Measurements from ENCODE around the gene RMDN2.

- TF ChIP-seq, protein P1, sequence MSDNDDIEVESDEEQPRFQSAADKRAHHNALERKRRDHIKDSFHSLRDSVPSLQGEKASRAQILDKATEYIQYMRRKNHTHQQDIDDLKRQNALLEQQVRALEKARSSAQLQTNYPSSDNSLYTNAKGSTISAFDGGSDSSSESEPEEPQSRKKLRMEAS (CRISPR knock-in tag; IDR thresholded peaks at IDR 0.05), result no peak
- TF ChIP-seq, protein P2, sequence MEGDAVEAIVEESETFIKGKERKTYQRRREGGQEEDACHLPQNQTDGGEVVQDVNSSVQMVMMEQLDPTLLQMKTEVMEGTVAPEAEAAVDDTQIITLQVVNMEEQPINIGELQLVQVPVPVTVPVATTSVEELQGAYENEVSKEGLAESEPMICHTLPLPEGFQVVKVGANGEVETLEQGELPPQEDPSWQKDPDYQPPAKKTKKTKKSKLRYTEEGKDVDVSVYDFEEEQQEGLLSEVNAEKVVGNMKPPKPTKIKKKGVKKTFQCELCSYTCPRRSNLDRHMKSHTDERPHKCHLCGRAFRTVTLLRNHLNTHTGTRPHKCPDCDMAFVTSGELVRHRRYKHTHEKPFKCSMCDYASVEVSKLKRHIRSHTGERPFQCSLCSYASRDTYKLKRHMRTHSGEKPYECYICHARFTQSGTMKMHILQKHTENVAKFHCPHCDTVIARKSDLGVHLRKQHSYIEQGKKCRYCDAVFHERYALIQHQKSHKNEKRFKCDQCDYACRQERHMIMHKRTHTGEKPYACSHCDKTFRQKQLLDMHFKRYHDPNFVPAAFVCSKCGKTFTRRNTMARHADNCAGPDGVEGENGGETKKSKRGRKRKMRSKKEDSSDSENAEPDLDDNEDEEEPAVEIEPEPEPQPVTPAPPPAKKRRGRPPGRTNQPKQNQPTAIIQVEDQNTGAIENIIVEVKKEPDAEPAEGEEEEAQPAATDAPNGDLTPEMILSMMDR (IDR thresholded peaks at IDR 0.05), result no peak
- TF ChIP-seq ESRRA (CRISPR knock-in tag; IDR thresholded peaks at IDR 0.05; ENCODE audit: borderline replicate concordance), result no peak
- TF ChIP-seq ELF4 (CRISPR knock-in tag; IDR thresholded peaks at IDR 0.05; ENCODE audit: low read depth), result no peak
- TF ChIP-seq, protein P3, sequence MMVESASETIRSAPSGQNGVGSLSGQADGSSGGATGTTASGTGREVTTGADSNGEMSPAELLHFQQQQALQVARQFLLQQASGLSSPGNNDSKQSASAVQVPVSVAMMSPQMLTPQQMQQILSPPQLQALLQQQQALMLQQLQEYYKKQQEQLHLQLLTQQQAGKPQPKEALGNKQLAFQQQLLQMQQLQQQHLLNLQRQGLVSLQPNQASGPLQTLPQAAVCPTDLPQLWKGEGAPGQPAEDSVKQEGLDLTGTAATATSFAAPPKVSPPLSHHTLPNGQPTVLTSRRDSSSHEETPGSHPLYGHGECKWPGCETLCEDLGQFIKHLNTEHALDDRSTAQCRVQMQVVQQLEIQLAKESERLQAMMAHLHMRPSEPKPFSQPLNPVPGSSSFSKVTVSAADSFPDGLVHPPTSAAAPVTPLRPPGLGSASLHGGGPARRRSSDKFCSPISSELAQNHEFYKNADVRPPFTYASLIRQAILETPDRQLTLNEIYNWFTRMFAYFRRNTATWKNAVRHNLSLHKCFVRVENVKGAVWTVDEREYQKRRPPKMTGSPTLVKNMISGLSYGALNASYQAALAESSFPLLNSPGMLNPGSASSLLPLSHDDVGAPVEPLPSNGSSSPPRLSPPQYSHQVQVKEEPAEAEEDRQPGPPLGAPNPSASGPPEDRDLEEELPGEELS (CRISPR knock-in tag; IDR thresholded peaks at IDR 0.05), result no peak
Measured at GRCh38 chr2:37969731-37970130, 44.6 kb downstream of the RMDN2 start.
